Retinal pigment epithelial cell (primary cell): ENCODE results near the gene ABCA13.

ENCODE experiments used
- DNase-seq: peaks from one replicate; pipeline ENCODE4 v3.0.0-alpha.2; 2010; ENCODE audit warnings: low read depth
- H3K4me3 ChIP-seq: 2 replicates; pipeline ENCODE4 v1.5.1; 2011; ENCODE audit warnings: mild to moderate bottlenecking, low read length, control low read depth, moderate library complexity
- TF ChIP-seq, protein P1 (sequence below): conservative IDR thresholded peaks from 2 replicates; pipeline ENCODE4 v1.5.1; 2011; ENCODE audit warnings: low read depth, low read length, control low read depth, inconsistent platforms

ABCA13 gene

DNA sequence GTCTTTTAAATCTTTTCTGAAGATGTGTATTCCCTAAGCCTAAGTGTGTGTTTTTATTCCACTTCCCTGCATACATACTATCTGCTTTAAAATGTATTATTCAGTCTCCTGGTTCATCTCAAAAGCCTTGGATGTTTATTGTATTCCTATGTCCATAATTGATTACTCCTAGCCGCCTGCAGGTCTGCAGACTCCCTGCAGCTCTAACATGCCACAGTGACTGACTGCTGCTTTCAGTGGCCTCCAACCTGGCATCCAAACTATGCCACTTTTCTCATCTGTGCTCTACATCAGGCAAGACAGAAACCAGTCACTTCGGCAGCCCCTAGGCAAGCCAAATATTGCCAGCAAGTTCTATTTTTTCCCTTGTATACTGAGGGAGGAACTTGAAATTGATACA is 81.7 kb downstream of the ABCA13 start:
- no peak overlapping the region for H3K4me3 ChIP-seq
- TF ChIP-seq, protein P1, sequence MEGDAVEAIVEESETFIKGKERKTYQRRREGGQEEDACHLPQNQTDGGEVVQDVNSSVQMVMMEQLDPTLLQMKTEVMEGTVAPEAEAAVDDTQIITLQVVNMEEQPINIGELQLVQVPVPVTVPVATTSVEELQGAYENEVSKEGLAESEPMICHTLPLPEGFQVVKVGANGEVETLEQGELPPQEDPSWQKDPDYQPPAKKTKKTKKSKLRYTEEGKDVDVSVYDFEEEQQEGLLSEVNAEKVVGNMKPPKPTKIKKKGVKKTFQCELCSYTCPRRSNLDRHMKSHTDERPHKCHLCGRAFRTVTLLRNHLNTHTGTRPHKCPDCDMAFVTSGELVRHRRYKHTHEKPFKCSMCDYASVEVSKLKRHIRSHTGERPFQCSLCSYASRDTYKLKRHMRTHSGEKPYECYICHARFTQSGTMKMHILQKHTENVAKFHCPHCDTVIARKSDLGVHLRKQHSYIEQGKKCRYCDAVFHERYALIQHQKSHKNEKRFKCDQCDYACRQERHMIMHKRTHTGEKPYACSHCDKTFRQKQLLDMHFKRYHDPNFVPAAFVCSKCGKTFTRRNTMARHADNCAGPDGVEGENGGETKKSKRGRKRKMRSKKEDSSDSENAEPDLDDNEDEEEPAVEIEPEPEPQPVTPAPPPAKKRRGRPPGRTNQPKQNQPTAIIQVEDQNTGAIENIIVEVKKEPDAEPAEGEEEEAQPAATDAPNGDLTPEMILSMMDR: no peak
- no peak for DNase-seq

DNA sequence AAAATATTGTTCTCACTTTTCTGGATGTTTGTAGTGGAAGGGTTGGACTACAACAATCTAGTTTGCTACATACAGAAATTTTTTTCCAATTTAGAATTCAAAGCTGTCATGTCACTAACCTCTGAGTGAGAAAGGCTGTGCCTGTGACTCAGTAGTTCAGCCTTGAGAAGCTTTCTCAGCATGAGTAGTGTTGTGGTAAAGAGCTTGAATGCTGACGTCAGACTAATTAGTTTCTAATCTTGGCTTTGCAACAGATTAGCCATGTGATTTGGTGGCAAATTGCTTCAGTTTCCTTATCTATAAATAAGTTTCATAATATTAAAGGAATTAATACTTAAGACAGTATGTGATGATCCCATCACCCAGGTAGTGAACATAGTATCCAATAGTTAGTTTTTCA is 83.8 kb downstream of the ABCA13 start:
- TF ChIP-seq, protein P1: no peak
- no peak overlapping the region for H3K4me3 ChIP-seq
- DNase-seq: peak; percentile 89

DNA sequence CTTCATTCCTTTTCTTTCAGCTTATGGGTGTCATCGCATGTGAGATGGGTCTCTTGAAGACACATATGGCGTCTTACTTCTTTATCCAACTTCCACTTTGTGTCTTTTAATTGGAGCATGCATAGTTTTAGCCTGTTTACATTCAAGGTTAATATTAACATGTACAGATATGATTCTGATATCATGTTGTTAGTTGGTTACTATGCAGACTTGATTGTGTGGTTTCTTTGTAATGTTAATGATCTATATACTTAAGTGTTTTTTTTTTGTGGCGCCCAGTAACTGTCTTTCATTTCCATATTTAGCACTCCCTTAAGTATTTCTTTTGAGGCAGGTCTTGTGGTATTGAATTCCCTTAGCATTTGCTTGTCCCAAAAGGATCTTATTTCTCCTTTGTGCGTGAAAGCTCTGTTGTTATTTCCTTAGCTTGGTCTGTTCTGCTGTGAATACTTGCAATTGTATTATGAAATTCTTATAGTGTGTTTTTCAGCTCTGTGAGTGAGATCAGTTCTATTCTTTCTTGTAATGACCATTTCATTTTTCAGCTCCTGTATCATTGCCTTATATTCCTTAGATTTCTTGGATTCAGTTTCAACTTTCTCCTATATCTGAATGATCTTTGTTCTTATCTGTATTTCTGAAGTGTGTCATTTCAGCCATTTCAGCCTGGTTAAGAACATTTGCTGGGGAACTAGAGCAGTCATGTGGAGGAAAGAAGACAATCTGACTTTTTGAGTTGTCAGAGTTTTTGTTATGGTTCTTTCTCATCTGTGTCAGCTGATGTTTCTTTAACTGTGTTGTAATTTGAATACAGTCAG is 88.4 kb downstream of the ABCA13 start:
- TF ChIP-seq, protein P1: no peak
- H3K4me3 ChIP-seq: no peak overlapping the region
- no peak for DNase-seq

DNA sequence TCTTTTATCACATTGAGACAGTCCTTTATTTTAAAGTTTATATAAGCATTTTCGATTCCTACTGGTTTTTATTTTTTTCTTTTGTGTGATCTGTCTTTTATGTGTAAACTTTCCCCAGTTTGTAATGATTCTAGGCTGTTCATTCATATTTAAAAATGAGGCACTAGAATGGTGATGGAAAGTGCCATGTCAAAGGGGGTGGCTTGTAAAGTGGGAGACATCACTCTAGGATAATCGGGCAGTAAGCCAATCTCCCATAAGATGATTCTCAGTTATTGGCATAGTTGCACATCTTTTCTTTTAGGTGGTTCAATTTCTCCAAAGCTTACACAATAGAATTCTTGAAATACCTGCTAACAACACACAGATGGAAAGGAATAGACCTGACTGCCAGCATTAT is 90.4 kb downstream of the ABCA13 start:
- H3K4me3 ChIP-seq: no peak overlapping the region
- no peak for DNase-seq
- TF ChIP-seq, protein P1: no peak

DNA sequence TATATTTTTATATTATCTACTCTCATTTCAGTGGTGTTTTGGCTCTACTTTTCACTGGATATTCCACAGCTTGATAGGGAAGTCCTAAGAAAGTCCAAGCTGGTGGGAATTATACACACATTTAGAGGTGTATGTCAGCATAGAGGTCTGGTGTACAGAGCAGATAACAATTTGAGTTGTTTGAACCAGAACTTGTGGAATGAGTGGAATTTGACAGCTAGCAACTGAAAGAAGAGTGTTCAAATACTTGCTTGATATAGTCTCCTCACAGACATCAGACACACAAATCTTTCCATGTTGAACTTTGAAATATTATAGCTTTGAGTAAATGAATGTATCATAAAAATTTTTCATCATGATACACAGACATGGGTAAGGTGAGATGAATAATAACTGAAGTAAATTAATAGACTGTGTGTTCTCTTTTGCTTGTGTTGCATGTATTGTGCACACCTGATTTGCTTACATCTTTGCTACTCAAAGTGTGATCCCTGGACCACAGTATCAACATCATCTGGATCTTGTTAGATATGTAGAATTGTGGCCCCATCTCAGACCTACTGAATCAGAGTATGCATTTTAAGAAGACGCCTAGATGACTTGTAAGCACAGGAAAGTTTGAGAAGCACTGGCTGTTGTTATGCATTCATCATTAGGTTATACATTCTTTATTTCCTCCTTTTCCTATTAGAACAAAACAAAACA is 91.5 kb downstream of the ABCA13 start:
- TF ChIP-seq, protein P1: no peak

DNA sequence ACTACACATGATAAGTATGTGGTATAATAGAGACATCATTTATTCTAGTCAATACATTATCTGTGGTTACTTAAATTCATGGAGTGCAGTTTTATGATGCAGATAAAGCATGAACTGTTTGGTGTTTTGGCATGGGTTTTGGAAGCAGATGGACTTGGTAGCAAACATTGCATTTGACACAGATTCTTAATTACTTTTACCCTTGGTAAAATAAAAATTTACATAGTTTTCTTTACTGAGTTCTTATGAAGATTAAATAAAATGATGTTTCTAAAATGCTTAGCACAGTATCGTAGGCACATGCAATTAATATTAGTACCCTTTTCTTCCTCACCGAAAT is 92.0 kb downstream of the ABCA13 start:
- no peak overlapping the region for H3K4me3 ChIP-seq
- TF ChIP-seq, protein P1: no peak
- no peak for DNase-seq

More for the DNA sequence above, 91.5 kb downstream of the ABCA13 start:
- no peak for DNase-seq
- no peak overlapping the region for H3K4me3 ChIP-seq

DNA sequence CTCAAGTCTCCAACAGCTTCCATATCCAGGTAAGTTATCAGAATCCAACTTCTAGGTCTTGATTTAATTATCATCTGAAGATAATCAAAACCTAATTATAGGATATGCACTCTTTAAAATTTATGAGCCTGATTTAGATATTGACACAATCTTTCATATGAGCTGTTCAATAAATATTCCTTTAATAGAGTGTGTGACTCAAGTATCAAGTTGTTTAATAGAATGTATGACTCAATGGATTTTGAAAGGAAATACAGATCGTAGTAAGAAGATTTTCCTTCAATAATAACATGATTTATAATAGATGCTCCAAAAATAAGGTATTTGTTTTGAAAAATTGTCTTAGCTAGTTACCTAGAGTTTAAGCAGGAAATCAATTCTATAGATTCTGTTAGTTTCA is 97.8 kb downstream of the ABCA13 start:
- TF ChIP-seq, protein P1: no peak
- H3K4me3 ChIP-seq: no peak overlapping the region
- no peak for DNase-seq
